HG02970 (cell line): ENCODE measurements around the gene PTGFRN.

Experiments used
- ATAC-seq: cut with Tn5 transposase; IDR thresholded peaks from one replicate; pipeline ENCODE4 v1.9.1; 2021; ENCODE audit warnings: mild to moderate bottlenecking, moderate library complexity, moderate number of reproducible peaks; ENCODE audit not compliant: unreplicated experiment, low FRiP score

Gene PTGFRN

DNA sequence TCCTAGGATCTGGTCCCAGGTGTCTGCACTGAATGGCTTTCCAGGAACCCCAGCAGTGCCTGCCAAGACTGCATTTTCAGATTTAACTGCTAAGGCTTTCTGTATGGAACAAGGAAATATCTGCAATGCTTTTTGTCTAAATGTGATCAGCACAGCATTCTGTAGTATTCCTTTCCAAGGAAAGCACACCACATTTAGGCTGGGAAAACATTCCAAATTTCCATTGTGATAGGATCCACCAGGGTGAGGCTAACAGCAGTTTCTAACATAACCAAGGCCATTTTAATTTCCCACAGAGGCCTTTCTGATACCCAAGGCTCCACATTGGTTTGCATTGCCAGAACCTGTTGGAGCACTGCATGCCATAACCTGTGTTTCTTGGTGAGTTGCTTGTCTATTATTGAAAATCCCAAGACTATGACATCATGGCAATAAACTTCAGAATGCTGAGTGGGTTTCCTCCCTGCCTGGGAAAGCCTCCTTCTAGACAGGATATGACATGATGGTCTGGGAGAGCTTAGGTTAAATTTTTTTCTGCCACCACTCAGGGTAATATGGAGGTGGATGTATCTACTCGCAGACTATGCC, 23.3 kb upstream of the PTGFRN start:
- ATAC-seq, result no peak

DNA sequence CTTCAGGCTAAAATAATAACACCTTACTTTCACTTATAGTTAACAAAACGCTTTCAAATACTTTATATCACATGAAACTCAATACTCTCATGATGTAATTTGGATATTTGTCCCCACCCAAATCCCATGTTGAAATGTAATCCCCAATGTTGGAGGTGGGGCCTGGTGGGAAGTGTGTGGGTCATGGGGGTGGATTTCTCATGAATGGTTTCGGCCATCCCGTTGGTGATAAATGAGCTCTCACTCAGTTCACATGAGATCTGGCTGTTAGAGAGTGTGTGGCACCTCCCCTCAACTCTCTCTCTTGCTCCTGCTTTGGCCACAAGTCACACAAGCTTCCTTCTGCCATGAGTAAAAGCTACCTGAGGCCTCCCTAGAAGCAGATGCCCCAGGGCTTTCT, 22.5 kb upstream of the PTGFRN start:
- ATAC-seq, result no peak

GRCh38 chr1:116889380-116889779, 20.3 kb upstream of the PTGFRN start:
- no peak for ATAC-seq

- no peak for ATAC-seq
Observed at GRCh38 chr1:116891396-116892079, 18.2 kb upstream of the PTGFRN start.

DNA sequence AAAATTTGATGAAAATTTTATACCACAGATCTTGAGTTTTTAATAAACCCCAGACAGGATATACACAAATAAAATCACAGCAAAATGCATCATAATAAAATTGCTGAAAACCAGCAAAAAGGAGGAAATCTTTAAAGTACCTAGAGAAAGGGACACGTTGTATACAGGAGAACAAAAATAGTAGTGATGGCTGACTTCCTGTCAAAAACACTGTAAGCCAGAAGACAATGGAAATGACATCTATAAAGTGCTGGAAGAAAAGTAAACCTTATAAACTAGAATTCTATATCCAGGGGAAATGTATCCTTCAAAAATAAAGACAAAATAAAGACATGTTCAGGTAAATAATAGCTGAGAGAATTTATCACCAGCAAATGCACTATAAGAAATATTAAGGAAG, 14.6 kb upstream of the PTGFRN start:
- ATAC-seq, result no peak

- ATAC-seq, result no peak
Observed at GRCh38 chr1:116899529-116899928, 10.2 kb upstream of the PTGFRN start.

DNA sequence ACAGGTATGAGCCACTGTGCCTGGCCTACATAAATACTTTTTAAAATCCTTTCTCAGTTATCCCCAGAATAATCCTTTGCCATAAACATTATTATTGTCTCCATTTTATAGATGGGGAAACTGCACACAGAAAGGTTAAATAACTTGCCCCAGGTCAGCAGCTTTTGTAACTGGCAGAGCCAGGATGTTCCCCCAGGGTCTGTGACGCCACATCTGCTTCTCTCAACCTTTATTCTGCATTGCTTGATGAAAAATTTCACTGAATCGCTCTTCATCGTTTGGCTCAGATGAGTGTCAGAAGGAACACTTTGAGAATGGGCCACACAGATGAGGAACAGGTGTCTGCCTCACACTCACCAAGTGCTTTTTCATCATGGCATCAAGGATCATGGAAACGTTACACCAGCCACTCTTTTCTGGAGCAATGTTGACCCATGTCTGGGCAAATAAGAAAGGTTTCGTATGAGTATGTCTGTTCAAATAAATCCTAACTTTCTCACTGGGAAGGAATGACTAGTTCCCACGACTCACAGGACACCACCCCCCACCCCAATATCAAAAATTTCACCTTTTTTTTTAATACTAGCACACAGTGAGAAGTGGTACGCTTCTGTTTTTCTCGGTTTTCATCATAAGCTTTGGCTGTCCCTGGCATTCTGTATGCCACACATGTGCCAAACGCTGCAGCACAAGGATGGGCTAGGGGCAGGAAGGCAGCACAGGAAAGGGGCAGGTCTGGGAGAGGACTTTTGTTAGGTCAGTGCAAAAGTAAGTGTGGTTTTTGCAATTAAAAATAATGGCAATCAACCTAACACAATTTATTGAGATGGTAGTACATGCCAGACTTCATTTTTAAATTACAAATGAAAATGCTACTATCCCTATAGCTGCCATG, 9.0 kb upstream of the PTGFRN start:
- ATAC-seq, result no peak

DNA sequence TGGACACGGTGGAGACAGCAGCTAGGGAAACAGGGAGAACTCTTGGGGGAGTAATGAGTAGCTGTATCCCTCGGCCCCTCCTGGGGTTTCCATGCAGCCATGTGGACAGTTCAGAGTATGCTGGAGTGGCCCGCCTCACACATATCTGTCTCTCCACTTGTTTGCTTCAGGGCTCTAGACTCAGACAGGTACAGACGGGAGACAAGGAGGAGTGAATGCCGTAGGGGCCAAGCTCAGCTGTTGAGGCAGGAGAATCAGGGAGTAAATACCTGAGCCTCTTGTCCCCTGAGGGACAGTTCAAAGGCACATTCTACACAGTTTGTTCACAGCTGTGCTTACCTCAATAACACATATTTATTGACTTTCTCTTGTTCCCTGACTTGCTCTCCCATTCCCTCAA, 7.7 kb upstream of the PTGFRN start:
- no peak for ATAC-seq

DNA sequence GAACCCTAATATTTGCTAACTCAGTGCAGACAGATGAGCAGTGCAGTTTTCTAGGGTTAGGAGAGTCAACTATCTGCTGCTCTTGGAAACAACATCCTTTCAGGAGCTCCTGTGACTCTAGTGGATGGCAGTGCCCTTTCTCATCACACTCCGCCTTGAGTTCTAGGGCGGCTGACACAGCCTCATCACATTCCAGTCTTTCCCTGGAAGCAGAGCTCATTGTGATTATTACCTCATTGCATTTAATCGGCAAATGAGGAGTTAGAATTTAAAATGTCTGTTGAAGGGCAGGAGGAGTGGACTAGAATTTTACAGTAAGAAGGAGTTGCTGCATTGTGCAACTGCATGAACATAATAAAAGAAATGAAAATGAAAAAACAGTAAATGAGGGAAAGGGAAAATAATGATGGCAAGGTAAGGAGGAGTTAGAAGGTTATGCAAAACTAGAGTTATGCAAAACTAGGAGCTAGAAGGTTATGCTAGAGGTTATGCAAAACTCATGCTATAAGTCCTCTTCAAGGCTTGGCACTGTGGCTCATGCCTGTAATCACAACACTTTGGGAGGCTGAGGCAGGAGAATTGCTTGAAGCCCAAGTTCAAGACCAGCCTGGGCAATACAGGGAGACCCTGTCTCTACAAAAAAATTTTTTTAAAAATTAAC, 6.9 kb upstream of the PTGFRN start:
- ATAC-seq, result no peak

- no peak for ATAC-seq
Observed at GRCh38 chr1:116904791-116905320, 4.9 kb upstream of the PTGFRN start.

GRCh38 chr1:116906812-116907211, 2.9 kb upstream of the PTGFRN start:
- ATAC-seq, result no peak

DNA sequence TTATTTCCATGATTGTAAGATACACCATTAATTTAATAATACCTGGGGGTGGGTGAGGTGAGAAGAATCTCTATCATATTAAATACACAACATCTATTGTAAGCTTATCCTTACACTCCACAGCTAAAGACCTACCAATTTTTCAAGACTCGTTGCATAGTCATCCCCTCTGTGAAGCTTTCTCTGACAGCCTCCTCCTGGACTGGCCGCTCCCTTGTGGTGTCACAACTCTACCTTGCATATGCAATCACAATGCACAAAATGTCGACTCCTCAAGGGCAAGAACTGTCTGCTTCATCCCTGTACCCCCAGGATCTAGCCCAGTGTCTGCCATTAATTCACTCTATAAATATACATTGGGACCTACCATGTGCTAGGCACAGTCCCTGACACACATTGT, 2.4 kb upstream of the PTGFRN start:
- ATAC-seq, result no peak

GRCh38 chr1:116908266-116908665, 1.4 kb upstream of the PTGFRN start:
- no peak for ATAC-seq

DNA sequence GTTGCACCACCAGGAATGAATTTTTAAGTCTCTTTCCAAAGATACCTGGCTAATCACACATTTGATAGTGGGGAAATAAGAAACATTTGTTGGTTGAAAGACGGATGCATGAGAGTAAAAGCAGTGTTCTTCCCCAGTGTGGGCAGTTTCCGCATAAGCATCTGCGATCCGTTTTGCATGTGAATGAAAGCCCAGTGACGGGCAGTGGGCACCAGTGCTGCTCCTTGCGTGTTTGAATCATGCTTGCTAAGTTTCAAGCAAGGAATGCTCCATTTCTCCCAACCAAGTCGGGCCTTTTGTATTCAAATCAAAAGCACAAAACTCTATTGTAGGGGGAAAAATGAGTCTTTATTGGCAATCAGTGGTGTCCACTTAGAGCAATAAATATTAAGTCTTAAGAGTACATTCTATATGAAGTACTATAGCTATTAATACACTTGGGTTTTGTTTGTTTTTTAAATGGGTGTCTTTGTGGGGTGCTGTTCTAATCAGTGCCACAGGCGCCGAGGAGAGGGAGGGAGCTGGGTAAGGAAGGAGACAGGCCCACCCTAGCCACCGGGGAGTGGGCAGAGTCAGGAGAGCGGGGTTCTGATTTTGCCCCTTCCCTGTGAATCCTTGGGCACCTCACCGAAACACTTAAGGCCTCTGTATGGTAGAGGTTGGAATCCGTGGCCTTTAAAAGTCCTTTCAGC, 750 bp upstream of the PTGFRN start:
- ATAC-seq, result no peak

GRCh38 chr1:116910379-116911187, 867 bp downstream of the PTGFRN start:
- no peak for ATAC-seq

DNA sequence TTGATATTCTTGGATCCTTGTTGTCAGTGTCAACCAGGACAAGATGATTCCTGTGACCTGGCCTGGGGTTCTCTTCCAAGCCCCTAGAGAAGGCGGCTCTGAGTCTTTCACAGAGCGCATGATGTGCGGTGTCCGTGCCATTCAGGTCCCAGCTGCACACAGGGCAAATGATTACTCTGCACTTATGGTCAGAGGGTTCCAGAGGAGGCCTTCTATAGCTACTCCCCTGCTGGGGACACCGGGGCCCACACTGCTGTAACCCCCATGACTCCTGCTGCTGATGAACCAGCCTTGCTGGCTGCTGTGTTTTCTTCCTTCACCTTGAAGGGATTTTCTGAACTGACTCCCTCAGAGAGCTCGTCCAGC, 1.5 kb downstream of the PTGFRN start:
- no peak for ATAC-seq

DNA sequence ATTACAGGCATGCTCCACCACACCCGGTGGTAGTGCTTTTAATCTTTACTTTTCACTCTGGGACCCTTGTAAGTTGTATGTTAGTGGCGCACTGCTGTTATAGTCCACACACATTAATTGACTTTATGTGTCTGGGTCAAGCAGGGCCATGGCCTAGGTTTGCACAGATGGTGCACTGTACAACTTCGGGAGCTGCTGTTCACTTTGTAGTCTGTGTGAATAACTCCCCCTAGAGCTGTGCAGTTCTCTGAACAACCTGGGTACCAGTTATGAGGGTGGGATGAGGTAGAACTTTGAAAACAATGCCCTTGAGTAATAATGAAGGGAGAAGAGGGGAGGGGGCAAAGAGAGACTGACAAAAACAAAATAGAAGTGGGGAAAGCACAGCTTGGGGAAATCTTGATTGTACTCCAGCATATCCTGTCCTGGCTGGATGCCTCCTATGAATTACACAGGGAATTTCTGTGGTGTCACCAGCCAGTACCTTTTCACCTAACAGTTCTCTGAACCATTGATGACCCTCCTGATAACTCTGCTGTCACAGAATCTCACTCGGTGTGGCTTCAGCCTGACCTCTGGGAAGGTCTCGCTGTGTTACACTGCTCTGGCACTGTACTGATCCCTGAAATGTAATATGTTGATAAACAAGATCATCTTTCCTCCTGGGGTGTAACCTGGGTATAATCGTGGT, 2.2 kb downstream of the PTGFRN start:
- no peak for ATAC-seq

- no peak for ATAC-seq
Observed at GRCh38 chr1:116912846-116913245, 3.1 kb downstream of the PTGFRN start.

- ATAC-seq, result no peak
Observed at GRCh38 chr1:116913941-116914340, 4.2 kb downstream of the PTGFRN start.
